ENCODE measurements around the gene DNAJC12. TPM values are rescaled to one million over a fixed set of nuclear protein-coding genes. Genes with fewer than 3 reads are reported as not detected.
"Not testable (repeated sequence)": the region's sequence is repeated elsewhere in the genome, so short reads cannot be mapped to it uniquely, and the experiment has no call there.

Gene DNAJC12
- total RNA-seq, 3 donors from 2014 or later, result 6.3 to 8.8 (median 8.8) TPM

DNA sequence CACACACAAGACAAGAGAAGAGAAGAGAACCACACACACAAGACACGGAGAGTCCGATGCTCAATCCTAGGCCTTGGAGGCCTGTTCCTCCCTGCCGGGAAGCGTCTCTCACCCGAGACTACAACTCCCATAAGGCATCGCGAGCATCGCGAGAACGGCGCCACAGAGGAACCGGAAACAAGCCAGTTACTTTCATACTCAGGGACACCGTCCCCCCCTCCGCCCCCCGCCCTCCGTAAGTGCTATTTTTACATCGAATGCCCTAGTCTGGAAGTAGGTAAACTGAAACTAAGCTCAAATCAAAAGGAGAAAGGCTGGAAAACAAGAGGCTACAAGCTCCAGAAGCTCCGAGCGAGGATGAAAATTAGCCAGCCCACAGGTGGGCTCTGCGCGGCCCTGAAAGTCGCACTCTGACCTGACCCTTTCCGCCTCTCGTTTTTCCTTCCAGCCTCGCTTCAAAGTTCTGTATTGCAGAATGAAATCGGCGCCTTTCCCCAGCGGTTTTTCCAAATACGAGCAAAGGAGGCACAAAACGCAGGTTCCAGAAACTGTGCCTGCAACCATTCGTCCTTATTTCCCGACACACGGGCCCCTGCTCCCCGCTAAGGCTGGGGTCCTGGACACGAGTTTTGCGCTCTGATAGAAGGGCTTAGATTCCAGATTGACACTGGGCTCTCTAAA, 11.5 kb upstream of the DNAJC12 start:
- peak overlapping the region; percentile 54 for H3K4me3 ChIP-seq
- DNase-seq, result peak; percentile 96 to 99 (median 98)
- intact Hi-C loops (cut with DNase I, micrococcal nuclease), result no loop called here

DNA sequence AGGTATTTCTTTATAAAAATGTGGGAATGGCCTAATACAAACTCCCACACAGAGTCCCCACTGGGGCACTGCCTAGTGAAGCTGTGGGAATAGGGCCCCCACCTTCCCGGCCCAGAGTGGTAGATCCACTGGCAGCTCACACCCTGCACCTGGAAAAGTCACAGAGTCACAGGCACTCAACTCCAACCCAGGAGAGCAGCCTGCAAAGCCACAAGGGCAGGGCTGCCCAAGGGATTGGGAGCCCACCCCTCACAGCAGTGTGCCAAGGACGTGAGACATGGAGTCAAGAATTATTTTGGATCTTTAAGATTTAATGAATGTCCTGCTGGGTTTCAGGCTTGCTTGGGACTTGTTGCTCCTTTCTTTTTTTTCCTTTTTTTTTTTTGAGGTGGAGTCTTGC, 5.3 kb upstream of the DNAJC12 start:
- ATAC-seq (peak; percentile 32), DNase-seq (no peak)
- TF ChIP-seq, protein P1, sequence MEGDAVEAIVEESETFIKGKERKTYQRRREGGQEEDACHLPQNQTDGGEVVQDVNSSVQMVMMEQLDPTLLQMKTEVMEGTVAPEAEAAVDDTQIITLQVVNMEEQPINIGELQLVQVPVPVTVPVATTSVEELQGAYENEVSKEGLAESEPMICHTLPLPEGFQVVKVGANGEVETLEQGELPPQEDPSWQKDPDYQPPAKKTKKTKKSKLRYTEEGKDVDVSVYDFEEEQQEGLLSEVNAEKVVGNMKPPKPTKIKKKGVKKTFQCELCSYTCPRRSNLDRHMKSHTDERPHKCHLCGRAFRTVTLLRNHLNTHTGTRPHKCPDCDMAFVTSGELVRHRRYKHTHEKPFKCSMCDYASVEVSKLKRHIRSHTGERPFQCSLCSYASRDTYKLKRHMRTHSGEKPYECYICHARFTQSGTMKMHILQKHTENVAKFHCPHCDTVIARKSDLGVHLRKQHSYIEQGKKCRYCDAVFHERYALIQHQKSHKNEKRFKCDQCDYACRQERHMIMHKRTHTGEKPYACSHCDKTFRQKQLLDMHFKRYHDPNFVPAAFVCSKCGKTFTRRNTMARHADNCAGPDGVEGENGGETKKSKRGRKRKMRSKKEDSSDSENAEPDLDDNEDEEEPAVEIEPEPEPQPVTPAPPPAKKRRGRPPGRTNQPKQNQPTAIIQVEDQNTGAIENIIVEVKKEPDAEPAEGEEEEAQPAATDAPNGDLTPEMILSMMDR (IDR thresholded peaks at IDR 0.05), result no peak
- intact Hi-C loops (cut with DNase I, micrococcal nuclease), result no loop called here
- H3K36me3 ChIP-seq (ENCODE audit: low read depth), result no peaks in the 10 kb centered on the region
- H3K4me3 ChIP-seq, result no peak overlapping the region
- peaks cover 12% of the 10 kb centered on the region for H3K4me1 ChIP-seq (ENCODE audit: low read depth)
- H3K9me3 ChIP-seq, result no peaks in the 10 kb centered on the region

More for the DNA sequence above, 11.5 kb upstream of the DNAJC12 start:
- ATAC-seq, result peak; percentile 97
- no peaks in the 10 kb centered on the region for H3K9me3 ChIP-seq
- TF ChIP-seq, protein P1 (IDR thresholded peaks at IDR 0.05), result no peak
- no peaks in the 10 kb centered on the region for H3K36me3 ChIP-seq (ENCODE audit: low read depth)
- H3K4me1 ChIP-seq (ENCODE audit: low read depth), result peaks cover 3% of the 10 kb centered on the region

DNA sequence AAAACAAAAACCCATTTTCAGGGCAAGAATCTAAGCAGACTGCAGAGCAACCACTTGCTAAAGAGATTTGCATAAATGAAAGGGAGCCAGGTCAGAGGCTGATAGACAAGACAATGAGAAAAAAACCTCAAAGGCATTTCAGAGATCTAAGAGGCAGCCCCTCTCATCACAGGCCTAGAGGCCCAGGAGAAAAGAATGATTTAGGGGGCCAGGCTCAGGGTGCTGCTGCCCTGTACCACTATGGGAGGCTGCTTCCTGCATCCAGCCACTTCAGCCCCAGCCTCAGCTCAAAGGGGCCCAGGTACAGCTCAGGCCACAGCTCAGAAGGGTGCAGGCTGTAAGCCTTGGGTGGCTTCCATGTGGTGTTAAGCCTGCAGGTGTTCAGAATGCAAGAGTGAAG, 3.7 kb upstream of the DNAJC12 start:
- Histone ChIP-seq H3K4me3 (no peak overlapping the region), H3K9me3 (no peaks in the 10 kb centered on the region), H3K4me1 (ENCODE audit: low read depth) (peaks cover 12% of the 10 kb centered on the region), H3K36me3 (ENCODE audit: low read depth) (no peaks in the 10 kb centered on the region)
- ATAC-seq, result no peak
- TF ChIP-seq, protein P1 (IDR thresholded peaks at IDR 0.05), result no peak
- intact Hi-C loops (cut with DNase I, micrococcal nuclease), result no loop called here
- DNase-seq, result no peak

DNA sequence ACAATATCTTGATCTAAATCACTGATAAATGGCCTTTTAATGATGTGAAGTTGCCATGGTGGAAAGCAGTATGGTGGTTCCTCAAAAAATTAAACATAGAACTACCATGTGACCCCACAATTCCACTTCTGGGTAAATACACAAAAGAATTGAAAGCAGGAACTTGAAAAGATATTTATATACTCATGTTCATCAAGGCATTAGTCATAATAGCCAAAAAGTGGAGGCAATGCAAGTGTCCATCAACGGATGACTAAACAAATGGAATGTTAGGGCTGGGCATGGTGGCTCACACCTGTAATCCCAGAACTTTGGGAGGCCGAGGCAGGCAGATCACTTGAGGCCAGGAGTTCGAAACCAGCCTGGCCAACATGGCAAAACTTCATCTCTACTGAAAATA, 2.0 kb upstream of the DNAJC12 start:
- H3K9me3 ChIP-seq, result no peaks in the 10 kb centered on the region
- DNase-seq (no peak), ATAC-seq (no peak)
- H3K4me1 ChIP-seq (ENCODE audit: low read depth), result peaks cover 12% of the 10 kb centered on the region
- no peaks in the 10 kb centered on the region for H3K36me3 ChIP-seq (ENCODE audit: low read depth)
- intact Hi-C loops (cut with DNase I, micrococcal nuclease), result no loop called here
- TF ChIP-seq, protein P1 (IDR thresholded peaks at IDR 0.05), result no peak
- no peak overlapping the region for H3K4me3 ChIP-seq

DNA sequence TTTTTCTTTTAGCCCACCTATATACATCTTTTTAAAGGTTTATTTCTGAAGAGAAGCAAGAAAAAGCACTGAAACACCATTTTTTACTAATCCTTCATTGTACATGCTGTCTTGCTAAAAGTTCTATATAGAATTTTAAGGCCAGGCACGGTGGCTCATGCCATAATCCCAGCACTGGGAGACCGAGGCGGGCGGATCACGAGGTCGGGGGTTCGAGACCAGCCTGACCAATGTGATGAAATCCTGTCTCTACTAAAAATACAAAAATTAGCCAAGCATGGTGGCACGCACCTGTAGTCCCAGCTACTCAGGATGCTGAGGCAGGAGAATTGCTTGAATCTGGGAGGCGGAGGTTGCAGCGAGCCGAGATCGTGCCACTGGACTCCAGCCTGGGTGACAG, 1.5 kb upstream of the DNAJC12 start:
- H3K4me1 ChIP-seq (ENCODE audit: low read depth), result peaks cover 12% of the 10 kb centered on the region
- ATAC-seq; DNase-seq; H3K9me3 ChIP-seq; intact Hi-C loops (cut with DNase I, micrococcal nuclease); H3K36me3 ChIP-seq (ENCODE audit: low read depth); H3K4me3 ChIP-seq: not testable (repeated sequence)

DNA sequence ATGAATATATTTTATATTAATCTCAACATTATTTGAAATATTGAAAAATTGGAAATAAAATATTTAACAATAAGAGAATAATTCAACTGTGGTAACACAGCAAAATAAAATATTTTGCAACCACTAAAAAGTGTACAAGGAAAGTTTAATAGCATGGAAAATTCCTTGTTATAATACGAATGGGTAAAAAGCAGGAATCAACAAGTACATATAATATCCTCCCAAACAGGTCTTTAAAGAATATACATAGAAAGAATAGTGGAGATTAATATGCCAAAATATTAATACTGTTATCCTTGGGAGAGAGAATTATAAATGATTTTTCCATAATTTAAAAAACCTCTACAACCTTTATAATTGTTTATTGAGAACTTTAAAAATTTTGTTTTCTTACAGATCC, 1.0 kb downstream of the DNAJC12 start:
- DNase-seq (no peak), ATAC-seq (no peak)
- H3K4me3 ChIP-seq, result no peak overlapping the region
- no peaks in the 10 kb centered on the region for H3K4me1 ChIP-seq (ENCODE audit: low read depth)
- no peaks in the 10 kb centered on the region for H3K9me3 ChIP-seq
- intact Hi-C loops (cut with DNase I, micrococcal nuclease), result no loop called here
- H3K36me3 ChIP-seq (ENCODE audit: low read depth), result no peaks in the 10 kb centered on the region
- TF ChIP-seq, protein P1 (IDR thresholded peaks at IDR 0.05), result no peak
